ENCODE data around the gene RNF213.
"Not testable (repeated sequence)": the region's sequence is repeated elsewhere in the genome, so short reads cannot be mapped to it uniquely, and the experiment has no call there.

RNF213 gene

DNA sequence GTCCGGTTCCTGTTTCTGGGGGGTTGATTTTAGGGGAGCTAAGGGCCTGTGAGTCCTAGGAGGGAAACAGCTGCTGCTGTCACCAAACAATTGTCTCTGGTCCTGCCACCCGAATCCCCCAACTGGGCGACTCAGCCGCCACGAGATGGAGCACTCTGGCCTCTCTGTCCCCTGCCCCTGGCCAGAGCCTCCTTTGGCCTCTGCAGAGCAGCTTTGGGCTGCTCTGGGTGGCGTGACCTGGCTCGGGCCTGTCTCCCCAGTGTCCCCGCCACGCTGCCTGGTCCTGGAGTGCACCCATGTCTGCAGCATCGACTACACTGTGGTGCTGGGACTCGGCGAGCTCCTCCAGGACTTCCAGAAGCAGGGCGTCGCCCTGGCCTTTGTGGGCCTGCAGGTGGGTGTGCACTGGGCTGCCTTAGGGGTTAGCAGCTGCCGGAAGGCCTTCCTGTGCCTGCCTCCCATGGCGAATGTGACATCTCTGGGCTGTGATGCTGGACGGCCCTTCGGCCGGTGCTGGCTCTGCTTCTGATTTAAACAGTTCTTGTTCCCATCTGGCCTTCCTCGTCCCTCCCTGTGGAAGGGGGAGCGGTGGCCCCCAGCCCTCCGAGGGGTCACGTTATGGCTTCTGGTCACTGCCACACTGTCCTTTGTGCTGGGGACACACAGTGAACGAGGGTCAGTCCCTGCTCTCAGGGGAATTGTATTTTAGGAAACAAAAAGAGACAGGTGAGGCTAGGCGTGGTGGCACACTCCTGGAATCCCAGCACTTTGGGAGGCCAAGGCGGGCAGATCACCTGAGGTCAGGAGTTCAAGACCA lies 11.6 kb upstream of the RNF213 start:
- H3K4me3 ChIP-seq (ENCODE audit: low read depth, low read length): no peak overlapping the region

DNA sequence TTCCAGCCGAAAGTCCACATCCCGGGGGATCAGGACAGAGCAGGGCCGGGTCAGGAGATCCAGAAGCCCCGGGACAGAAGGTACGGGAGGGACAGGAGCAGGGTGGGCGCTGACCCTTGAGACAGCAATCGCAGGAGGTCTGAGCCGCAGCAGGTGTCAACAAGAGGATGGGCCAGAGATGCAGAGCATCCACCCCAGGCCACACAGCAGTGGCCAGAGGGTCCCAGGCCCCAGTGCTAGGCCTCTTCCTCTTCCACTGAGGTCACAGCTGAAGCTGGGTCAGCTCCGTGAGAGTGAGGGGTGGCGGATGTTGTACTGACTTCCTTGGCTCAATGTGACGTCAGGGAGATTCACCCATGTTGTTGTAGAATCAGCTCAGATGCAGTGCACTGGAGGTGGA lies 8.7 kb upstream of the RNF213 start:
- no peak overlapping the region for H3K4me3 ChIP-seq (ENCODE audit: low read depth, low read length)

DNA sequence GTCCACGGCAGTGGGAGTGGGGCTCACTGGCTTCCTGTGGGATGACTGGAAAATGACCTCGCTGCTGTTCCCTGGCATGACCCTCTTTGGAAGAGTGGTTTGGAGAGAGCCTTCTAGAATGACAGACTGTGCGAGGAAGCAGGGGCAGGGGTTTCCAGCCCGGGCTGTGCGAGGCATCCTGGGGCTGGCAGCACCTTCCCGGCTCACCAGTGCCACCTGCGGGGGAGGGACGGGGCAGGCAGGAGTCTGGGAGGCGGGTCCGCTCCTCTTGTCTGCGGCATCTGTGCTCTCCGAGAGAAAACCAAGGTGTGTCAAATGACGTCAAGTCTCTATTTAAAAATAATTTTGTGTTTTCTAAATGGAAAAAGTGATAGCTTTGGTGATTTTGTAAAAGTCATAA lies 7.8 kb upstream of the RNF213 start:
- no peak overlapping the region for H3K4me3 ChIP-seq (ENCODE audit: low read depth, low read length)

- no peak overlapping the region for H3K4me3 ChIP-seq (ENCODE audit: low read depth, low read length)
These were observed 6.8 kb upstream of the RNF213 start for GRCh38 chr17:80253631-80254395.

DNA sequence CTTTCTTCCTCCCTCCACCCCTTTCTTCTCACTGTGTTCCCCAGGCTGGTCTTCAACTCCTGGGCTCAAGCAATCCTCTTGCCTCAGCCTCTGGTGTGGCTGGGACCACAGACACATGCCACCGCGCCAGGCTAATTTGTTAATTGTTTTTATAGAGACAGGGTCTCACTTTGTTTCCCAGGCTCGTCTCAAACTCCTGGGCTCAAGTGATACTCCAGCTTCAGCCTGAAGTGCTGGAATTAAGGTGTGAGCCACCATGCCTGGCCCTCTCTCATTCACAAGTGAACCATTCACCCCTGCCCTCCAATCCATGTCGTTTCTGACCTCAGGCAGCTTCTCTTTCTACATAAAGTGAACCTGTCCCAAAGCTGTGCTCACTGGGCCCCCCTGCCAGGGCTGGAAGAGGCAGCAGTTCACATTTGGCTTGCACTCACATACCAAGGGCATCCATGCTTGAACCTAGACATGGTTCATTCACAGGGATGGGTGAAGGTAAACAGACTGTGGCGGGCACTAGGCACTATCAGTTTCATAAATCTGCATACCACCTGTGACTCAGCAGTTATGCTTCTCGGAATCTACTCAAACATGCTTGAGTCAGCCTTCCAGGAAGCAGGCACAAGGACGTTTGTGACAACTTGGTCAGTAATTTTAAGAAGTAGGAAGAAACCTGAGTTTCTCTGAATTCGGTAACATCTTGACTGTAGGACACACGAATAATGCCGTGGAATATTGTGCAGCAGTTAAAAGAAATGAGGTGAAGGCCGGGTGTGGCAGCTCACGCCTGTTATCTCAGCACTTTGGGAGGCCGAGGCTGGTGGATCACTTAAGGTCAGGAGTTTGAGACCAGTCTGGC lies 6.0 kb upstream of the RNF213 start:
- H3K4me3 ChIP-seq (ENCODE audit: low read depth, low read length): no peak overlapping the region

DNA sequence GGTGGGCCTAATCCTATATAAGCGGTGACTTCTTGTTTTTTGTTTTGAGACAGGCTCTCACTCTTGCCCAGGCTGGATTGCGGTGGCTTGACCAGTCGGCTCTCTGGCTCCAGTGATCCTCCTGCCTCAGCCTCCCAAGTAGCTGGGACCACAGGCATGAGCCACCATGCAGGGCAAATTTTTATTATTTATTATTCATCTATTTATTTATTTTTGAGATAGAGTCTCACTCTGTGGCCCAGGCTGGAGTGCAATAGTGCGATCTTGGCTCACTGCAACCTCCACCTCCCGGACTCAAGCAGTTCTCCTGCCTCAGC lies 4.7 kb upstream of the RNF213 start:
- no peak overlapping the region for H3K4me3 ChIP-seq (ENCODE audit: low read depth, low read length)

DNA sequence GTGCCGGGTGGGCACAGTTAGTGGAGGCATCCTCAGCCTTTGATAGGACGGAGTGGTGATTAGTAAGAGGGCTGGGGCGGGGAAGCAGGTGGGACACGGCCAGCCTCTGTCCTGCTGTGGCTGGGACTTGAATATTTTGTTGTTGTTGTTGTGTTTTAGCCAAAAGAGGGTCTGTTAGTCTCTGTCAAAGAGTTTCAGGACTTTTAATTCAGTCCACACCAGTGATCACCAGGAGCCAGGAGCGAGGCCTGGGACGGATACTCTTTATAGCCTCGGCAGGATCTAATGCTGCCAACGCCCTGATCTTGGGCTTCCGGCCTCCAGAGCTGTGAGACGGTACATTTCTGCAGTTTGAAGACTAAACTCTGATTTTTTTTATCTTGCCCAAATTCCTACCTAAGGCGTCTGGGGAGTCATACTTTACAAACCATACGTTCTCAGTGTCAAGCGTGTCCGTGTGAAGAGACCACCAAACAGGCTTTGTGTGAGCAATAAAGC lies 2.9 kb upstream of the RNF213 start:
- H3K4me3 ChIP-seq (ENCODE audit: low read depth, low read length): no peak overlapping the region

- not testable (repeated sequence) for H3K4me3 ChIP-seq (ENCODE audit: low read depth, low read length)
These were observed 2.4 kb upstream of the RNF213 start for GRCh38 chr17:80258296-80258695.

GRCh38 chr17:80259457-80260068 lies 1.1 kb upstream of the RNF213 start:
- H3K4me3 ChIP-seq (ENCODE audit: low read depth, low read length): peak overlapping the region; percentile 20

GRCh38 chr17:80260069-80260535 lies 550 bp upstream of the RNF213 start:
- peak overlapping the region; percentile 20 for H3K4me3 ChIP-seq (ENCODE audit: low read depth, low read length)

DNA sequence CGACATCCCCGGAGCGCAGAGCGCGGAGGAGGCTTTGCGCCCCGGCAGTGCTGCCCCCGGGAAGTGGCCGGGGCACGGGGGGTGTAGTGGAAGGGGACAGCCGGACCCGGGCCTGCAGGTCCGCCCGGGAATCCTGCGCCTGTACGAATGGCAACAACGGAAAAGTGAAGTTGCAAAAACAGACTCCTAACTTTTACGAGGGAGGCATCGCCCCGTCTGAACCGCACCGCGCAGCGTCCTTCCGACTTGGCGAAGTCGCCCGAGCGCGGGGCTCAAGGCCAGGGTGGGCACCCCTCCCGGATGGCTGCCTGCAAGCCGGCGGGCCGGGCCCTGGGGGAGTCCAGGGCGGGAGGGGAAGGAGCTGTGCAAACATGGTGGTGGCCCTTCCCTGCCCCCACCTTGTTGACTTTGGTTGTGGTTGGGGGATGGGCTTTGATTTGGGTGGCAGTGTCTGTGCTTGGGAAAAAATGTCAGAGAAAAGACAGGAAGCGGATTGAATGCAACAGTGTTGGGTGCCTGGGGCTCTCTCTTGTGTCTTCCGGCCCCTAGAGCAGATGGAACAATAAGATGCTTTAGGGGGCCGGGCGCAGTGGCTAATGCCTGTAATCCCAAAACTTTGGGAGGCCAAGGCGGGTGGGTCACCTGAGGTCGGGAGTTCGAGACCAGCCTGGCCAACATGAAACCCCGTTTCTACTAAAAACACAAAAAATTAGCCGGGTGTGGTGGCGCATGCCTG lies 675 bp downstream of the RNF213 start:
- H3K4me3 ChIP-seq (ENCODE audit: low read depth, low read length): peak overlapping the region; percentile 70

DNA sequence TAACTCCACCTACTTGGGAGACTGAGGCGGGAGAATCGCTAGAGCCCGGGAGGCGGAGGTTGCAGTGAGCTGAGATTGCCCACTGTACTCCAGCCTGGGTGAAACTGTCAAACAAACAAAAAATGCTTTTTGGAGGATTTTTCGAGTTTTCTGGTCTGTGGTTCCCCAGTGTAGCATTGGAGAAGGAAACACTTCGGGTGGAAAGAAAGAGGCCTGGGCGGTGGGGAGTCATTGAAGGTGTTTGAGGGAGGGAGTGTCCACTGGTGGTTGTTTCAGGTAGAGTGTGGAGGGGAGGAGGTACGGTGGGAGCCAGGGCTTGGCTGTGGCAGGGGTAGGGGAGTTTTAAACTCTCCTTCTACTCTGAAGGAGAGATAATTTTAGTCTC lies 1.2 kb downstream of the RNF213 start:
- peak overlapping the region; percentile 70 for H3K4me3 ChIP-seq (ENCODE audit: low read depth, low read length)

- H3K4me3 ChIP-seq (ENCODE audit: low read depth, low read length): no peak overlapping the region
These were observed 1.6 kb downstream of the RNF213 start for GRCh38 chr17:80262291-80262690.

- no peak overlapping the region for H3K4me3 ChIP-seq (ENCODE audit: low read depth, low read length)
These were observed 2.2 kb downstream of the RNF213 start for GRCh38 chr17:80262775-80263244.

DNA sequence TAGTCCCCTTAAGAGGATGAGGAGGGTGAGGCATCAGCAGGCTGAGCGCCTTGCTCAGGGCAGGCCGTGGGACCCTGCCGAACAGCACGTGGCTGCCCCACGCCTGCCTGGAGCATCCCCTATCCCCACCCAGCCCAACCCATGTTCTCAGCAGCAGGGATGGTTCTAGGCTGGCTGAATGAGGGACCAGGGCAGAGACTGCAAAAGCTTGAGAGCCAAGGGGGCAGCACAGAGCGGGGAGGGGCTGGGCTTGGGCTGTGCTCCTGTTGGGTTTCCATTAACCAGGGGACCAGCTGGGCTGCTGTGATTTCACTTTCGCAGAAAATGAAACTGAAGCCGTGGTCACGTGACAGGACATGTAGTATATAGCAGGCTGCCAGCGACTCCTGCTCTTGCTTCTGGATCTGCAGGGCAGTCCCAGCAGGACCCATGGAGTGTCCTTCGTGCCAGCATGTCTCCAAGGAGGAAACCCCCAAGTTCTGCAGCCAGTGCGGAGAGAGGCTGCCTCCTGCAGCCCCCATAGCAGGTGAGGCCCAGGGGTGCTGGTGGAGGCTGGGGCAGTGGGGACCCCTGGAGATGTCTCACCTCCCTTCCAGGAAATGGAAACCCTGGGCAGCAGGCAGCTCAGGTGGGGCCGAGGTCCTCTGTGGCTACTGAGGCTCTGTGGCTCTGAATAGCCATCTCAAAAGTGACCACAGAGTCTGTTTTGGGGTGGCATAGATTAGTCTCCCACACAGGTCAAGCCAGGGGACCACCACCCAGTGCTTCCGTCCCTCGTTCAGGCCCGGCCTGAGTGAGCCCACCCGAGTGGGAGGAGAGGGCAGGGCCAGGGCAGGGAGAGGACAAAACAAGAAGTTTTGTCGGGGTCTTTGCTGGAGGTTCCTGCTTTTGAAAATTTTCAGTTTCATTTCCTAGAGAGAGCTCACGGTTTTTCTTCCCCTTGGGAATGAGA lies 2.9 kb downstream of the RNF213 start:
- no peak overlapping the region for H3K4me3 ChIP-seq (ENCODE audit: low read depth, low read length)

DNA sequence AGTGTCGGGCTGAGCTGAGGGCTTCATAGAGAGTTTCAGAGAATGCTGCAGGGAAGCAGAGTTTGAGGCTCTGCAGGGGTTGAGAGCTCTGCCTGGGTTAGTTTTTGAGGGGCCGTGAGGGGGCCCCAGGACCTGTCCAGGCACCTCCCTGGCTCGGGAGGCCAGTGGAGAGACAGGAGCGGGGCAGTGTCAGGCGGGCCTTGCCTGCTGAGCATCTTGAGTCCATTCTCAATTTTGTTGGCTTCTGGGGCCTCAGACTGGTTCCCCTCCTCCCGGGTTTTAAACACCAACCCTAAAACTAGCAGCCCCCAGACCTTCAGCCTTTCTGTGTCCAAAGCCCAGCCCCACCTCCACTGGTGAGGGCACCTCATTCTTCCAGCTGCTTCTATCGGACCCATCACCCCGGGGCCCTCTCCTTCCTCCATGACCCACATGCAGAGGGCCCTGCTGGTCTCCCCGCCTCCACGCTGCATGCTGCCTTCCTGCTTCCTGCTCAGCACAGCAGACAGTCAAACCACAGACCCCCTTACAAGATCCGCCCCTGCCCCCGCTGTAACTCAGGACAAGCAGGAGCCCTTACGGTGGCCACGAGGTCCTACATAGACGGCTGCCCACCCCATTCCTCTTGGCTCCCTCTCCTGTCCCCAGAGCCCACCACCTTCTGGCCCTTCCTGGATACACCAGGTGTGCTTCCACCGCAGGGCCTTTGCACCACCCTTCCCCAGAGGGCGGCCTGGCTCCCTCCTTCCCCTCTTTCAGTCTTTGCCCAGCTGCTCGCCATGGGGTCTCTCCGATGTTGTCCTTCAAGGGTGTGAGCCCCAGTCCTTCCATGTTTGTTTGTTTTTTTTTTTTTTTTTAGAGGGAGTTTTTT lies 3.8 kb downstream of the RNF213 start:
- no peak overlapping the region for H3K4me3 ChIP-seq (ENCODE audit: low read depth, low read length)

GRCh38 chr17:80265205-80266068 lies 4.8 kb downstream of the RNF213 start:
- no peak overlapping the region for H3K4me3 ChIP-seq (ENCODE audit: low read depth, low read length)

Data from iPS-11a (cell line).